ENCODE measurements around the gene BAG1.

BAG1 gene

DNA sequence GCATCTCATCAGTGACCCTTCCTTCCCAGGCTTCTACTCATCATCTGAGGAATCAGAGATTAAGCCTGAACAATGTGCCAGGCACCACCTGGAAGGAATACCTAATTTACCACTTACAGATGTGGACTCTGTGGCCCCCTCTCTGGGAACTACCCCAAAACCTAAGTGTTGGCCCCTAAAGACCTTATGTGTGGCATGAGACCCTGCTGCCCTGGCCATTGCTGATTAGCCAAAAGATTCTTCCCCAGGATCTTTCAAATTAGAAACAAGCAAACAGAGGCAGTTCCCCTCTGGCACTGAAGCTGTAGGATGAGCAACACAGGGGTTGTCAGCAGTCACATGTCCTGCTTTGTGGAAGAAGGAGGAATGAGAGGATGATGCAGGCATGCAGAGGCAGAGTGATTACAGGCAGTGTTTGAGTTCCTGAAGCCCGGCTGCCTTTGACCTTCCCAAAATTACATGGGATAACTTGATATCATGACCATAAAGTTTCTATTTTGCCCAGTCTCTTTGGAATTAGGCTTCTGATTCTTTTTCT lies 14.0 kb downstream of the BAG1 start:
- H3K27ac ChIP-seq (ENCODE audit: low read depth, low read length): no peak overlapping the region
- no peak overlapping the region for H3K9ac ChIP-seq (ENCODE audit: low read length)
- H3K36me3 ChIP-seq (ENCODE audit: control insufficient read depth, insufficient read depth, low read length): peaks cover 18% of the 10 kb centered on the region
- no peaks in the 10 kb centered on the region for H3K27me3 ChIP-seq (ENCODE audit: control insufficient read depth, insufficient read depth, low read length)
- H3K4me1 ChIP-seq (ENCODE audit: control insufficient read depth, insufficient read depth, low read length): no peaks in the 10 kb centered on the region
- H3K4me3 ChIP-seq (ENCODE audit: low read length): no peak overlapping the region

DNA sequence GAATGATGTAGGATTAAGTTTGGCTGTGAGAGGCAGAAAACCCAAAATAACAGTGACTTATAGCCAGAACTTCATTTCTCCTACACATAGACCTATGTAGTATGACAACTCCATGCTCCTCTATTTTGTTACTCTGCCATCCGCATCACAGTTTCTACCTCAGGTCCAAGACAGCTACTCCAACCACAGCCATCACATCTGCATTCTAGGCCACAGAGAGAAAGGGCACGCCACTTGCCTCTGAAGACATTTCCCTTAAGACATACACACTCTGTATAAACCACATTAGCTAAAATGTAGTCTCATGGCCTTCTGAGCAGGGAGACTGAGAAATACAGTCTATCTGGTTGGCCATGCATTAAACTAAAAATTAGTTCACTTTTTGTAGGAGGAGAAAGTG lies 14.5 kb downstream of the BAG1 start:
- peaks cover 12% of the 10 kb centered on the region for H3K36me3 ChIP-seq (ENCODE audit: control insufficient read depth, insufficient read depth, low read length)
- no peak overlapping the region for H3K9ac ChIP-seq (ENCODE audit: low read length)
- H3K27ac ChIP-seq (ENCODE audit: low read depth, low read length): no peak overlapping the region

DNA sequence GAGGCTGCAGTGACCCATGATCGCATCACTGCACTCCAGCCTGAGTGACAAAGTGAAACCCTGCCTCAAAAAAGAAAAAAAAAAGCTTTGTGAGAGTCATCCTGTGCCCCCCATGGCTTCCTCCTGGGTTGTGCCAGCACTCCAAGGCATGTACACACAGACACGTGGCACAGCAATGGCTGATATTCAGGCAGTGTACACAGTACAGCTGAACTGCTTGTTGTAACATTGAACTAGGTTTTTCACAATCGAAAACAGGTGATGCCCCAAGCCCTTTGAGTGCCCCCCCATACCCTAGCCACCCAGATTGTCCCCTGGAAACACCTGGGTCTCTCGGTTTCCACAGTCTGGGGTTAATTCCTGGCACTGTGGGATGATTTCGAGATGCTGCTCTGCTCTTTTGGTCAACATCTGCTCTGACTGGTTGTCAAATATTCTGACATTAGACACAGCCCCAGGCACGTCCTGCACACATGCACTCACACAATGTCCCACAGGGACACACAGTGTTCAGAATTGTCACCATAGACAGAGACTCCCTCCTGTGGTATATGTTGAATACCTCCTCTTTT lies 15.3 kb downstream of the BAG1 start:
- H3K4me1 ChIP-seq (ENCODE audit: control insufficient read depth, insufficient read depth, low read length): no peaks in the 10 kb centered on the region
- no peak overlapping the region for H3K4me3 ChIP-seq (ENCODE audit: low read length)
- no peak overlapping the region for H3K9ac ChIP-seq (ENCODE audit: low read length)
- H3K36me3 ChIP-seq (ENCODE audit: control insufficient read depth, insufficient read depth, low read length): peaks cover 5% of the 10 kb centered on the region
- H3K27ac ChIP-seq (ENCODE audit: low read depth, low read length): no peak overlapping the region
- H3K27me3 ChIP-seq (ENCODE audit: control insufficient read depth, insufficient read depth, low read length): no peaks in the 10 kb centered on the region

More for the DNA sequence above, 14.5 kb downstream of the BAG1 start:
- Histone ChIP-seq H3K4me3 (ENCODE audit: low read length) (no peak overlapping the region), H3K27me3 (ENCODE audit: control insufficient read depth, insufficient read depth, low read length) (no peaks in the 10 kb centered on the region), H3K4me1 (ENCODE audit: control insufficient read depth, insufficient read depth, low read length) (no peaks in the 10 kb centered on the region)

- no peaks in the 10 kb centered on the region for H3K27me3 ChIP-seq (ENCODE audit: control insufficient read depth, insufficient read depth, low read length)
These were observed 15.9 kb downstream of the BAG1 start for GRCh38 chr9:33248606-33249005.

DNA sequence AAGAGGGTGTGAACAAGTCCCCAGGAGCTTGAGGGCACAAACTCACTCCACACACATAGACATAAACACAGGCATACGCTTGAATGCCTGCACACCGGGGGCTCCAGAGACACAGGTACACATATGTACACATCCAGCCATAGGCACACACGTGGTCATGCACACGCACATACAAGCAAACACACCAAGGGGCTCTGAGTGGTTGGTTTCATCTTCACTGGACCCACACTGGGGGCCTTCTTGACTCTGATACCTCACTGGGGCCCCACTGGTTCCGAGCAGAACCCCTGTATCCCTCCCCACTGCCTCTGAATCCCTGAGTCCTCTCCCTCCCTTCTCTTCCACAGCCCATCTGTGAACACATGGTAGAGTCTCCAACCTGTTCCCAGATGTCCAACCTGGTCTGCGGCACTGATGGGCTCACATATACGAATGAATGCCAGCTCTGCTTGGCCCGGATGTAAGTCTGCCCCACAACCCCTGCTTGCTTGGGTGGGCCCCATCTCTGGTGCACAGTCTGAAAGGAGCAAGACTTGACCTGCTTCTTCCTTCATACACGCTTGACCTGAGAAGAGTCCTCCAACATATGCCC lies 18.1 kb downstream of the BAG1 start:
- H3K9ac ChIP-seq (ENCODE audit: low read length): no peak overlapping the region
- no peaks in the 10 kb centered on the region for H3K4me1 ChIP-seq (ENCODE audit: control insufficient read depth, insufficient read depth, low read length)
- H3K27ac ChIP-seq (ENCODE audit: low read depth, low read length): no peak overlapping the region
- no peak overlapping the region for H3K4me3 ChIP-seq (ENCODE audit: low read length)
- no peaks in the 10 kb centered on the region for H3K36me3 ChIP-seq (ENCODE audit: control insufficient read depth, insufficient read depth, low read length)
- no peaks in the 10 kb centered on the region for H3K27me3 ChIP-seq (ENCODE audit: control insufficient read depth, insufficient read depth, low read length)

More at GRCh38 chr9:33248606-33249005, 15.9 kb downstream of the BAG1 start:
- Histone ChIP-seq H3K4me3 (ENCODE audit: low read length) (no peak overlapping the region), H3K36me3 (ENCODE audit: control insufficient read depth, insufficient read depth, low read length) (peaks cover 5% of the 10 kb centered on the region), H3K4me1 (ENCODE audit: control insufficient read depth, insufficient read depth, low read length) (no peaks in the 10 kb centered on the region), H3K9ac (ENCODE audit: low read length) (no peak overlapping the region), H3K27ac (ENCODE audit: low read depth, low read length) (no peak overlapping the region)

- Histone ChIP-seq H3K36me3 (ENCODE audit: control insufficient read depth, insufficient read depth, low read length) (no peaks in the 10 kb centered on the region), H3K4me3 (ENCODE audit: low read length) (no peak overlapping the region), H3K4me1 (ENCODE audit: control insufficient read depth, insufficient read depth, low read length) (no peaks in the 10 kb centered on the region), H3K9ac (ENCODE audit: low read length) (no peak overlapping the region), H3K27ac (ENCODE audit: low read depth, low read length) (no peak overlapping the region), H3K27me3 (ENCODE audit: control insufficient read depth, insufficient read depth, low read length) (no peaks in the 10 kb centered on the region)
These were observed 19.2 kb downstream of the BAG1 start for GRCh38 chr9:33245341-33245740.

DNA sequence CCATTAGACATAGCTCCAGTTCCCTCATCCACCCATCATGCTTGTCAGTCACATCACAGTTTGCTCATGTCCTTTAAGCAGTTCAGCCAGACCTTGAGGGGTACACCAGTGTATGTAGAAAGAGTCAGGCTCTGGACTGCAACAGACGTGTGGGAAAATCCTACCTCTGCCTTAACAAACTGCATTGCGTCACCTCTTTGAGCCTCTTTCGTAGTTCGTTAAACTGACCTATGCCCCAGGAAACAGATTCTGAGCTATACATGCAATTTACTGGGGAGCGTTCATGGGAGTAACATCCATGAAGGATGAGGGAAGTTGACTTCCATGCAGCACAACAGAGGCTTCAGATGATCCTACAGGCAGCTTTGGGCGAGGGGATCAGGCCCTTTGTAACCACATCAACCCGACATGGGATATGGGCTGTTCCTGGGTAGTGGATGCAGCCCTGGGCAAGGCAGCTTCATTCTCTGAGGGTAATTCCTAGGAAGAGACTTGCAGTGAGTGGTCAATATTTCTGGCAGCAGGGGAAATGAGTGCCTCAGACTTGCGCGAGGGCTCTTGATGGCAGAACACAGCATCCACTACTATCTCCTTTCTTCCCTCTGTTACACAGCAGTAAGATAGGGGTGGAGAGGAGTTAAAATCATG lies 20.2 kb downstream of the BAG1 start:
- Histone ChIP-seq H3K27me3 (ENCODE audit: control insufficient read depth, insufficient read depth, low read length) (no peaks in the 10 kb centered on the region), H3K4me3 (ENCODE audit: low read length) (no peak overlapping the region), H3K4me1 (ENCODE audit: control insufficient read depth, insufficient read depth, low read length) (no peaks in the 10 kb centered on the region), H3K27ac (ENCODE audit: low read depth, low read length) (no peak overlapping the region), H3K36me3 (ENCODE audit: control insufficient read depth, insufficient read depth, low read length) (no peaks in the 10 kb centered on the region), H3K9ac (ENCODE audit: low read length) (no peak overlapping the region)

DNA sequence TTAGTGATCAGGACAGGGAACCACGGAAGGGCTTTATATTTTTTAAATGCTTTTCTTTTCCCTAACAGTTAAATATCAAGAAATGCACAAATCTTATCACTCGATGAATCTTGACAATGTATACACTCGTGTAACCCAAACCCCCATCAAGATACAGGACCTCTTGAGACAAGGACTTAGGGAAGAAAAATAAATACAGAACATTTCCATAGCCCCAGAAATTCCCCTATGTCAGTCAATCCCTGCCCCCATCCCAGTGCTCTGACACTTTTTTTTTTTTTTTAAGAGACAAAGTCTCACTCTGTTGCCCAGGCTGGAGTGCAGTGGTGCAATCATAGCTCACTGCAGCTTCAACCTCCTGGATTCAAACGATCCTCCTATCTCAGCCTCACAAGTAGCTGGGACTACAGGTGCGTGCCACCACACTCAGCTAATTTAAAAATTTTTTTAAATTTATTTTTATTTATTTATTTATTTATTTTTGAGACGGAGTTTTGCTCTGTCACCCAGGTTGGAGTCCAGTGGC lies 21.8 kb downstream of the BAG1 start:
- Histone ChIP-seq H3K4me3 (ENCODE audit: low read length) (no peak overlapping the region), H3K9ac (ENCODE audit: low read length) (no peak overlapping the region), H3K27ac (ENCODE audit: low read depth, low read length) (no peak overlapping the region), H3K27me3 (ENCODE audit: control insufficient read depth, insufficient read depth, low read length) (no peaks in the 10 kb centered on the region), H3K4me1 (ENCODE audit: control insufficient read depth, insufficient read depth, low read length) (no peaks in the 10 kb centered on the region), H3K36me3 (ENCODE audit: control insufficient read depth, insufficient read depth, low read length) (no peaks in the 10 kb centered on the region)

GRCh38 chr9:33241298-33241697 lies 23.2 kb downstream of the BAG1 start:
- H3K36me3 ChIP-seq (ENCODE audit: control insufficient read depth, insufficient read depth, low read length): no peaks in the 10 kb centered on the region
- no peak overlapping the region for H3K27ac ChIP-seq (ENCODE audit: low read depth, low read length)
- no peaks in the 10 kb centered on the region for H3K4me1 ChIP-seq (ENCODE audit: control insufficient read depth, insufficient read depth, low read length)
- no peak overlapping the region for H3K9ac ChIP-seq (ENCODE audit: low read length)
- H3K27me3 ChIP-seq (ENCODE audit: control insufficient read depth, insufficient read depth, low read length): no peaks in the 10 kb centered on the region
- H3K4me3 ChIP-seq (ENCODE audit: low read length): no peak overlapping the region

- no peak within 1 kb of the TSS for H3K27ac ChIP-seq (ENCODE audit: low read depth, low read length)
- H3K9ac ChIP-seq (ENCODE audit: low read length): no peak within 1 kb of the TSS
- H3K4me3 ChIP-seq (ENCODE audit: low read length): no peak within 1 kb of the TSS
- H3K27me3 ChIP-seq (ENCODE audit: control insufficient read depth, insufficient read depth, low read length): no peaks in the 10 kb centered on the region
- H3K36me3 ChIP-seq (ENCODE audit: control insufficient read depth, insufficient read depth, low read length): no peaks in the 10 kb centered on the region
- no peaks in the 10 kb centered on the region for H3K4me1 ChIP-seq (ENCODE audit: control insufficient read depth, insufficient read depth, low read length)
These were observed 24.6 kb downstream of the BAG1 start, which contains the start of gene SPINK4 for GRCh38 chr9:33239921-33240320. SPINK4 (plus strand) TSS chr9:33240167; CDS start chr9:33240209, 42 bp downstream.

DNA sequence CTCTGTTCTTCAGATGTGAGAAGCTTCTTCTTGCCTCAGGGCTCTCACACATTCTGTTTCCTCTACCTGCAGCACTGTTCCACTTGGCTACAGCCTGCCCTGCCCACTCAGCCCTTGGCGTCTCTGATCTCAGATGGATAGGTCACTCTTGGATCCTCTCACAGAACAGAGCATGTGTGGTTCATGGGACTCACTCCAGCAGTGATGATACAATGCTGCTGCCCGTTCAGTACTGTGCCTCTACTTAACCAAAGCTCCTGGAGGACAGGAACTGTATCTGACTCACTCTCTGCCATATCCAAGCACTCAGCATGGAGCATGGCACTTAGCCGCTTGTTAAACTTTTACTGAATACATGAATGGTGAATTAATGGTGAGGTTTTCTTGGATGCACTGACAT lies 27.9 kb downstream of the BAG1 start:
- Histone ChIP-seq H3K9ac (ENCODE audit: low read length) (no peak overlapping the region), H3K27ac (ENCODE audit: low read depth, low read length) (no peak overlapping the region), H3K4me3 (ENCODE audit: low read length) (no peak overlapping the region), H3K27me3 (ENCODE audit: control insufficient read depth, insufficient read depth, low read length) (no peaks in the 10 kb centered on the region), H3K36me3 (ENCODE audit: control insufficient read depth, insufficient read depth, low read length) (no peaks in the 10 kb centered on the region), H3K4me1 (ENCODE audit: control insufficient read depth, insufficient read depth, low read length) (no peaks in the 10 kb centered on the region)

- no peaks in the 10 kb centered on the region for H3K4me1 ChIP-seq (ENCODE audit: control insufficient read depth, insufficient read depth, low read length)
- no peak overlapping the region for H3K27ac ChIP-seq (ENCODE audit: low read depth, low read length)
- H3K4me3 ChIP-seq (ENCODE audit: low read length): no peak overlapping the region
- H3K27me3 ChIP-seq (ENCODE audit: control insufficient read depth, insufficient read depth, low read length): no peaks in the 10 kb centered on the region
- H3K9ac ChIP-seq (ENCODE audit: low read length): no peak overlapping the region
- H3K36me3 ChIP-seq (ENCODE audit: control insufficient read depth, insufficient read depth, low read length): no peaks in the 10 kb centered on the region
These were observed 29.7 kb downstream of the BAG1 start for GRCh38 chr9:33234511-33235467.

Measured in rectal smooth muscle tissue (tissue), 1 donor.